Gastroesophageal sphincter (tissue), 3 donors: Measurements from ENCODE around the gene MARS1.

Experiments
- CTCF ChIP-seq, 4 experiments: fragments of 200-600 bp in 2 of 4; fragments of 450-650 bp in 2 of 4; sonication (generic) in 1 of 4; IDR thresholded peaks; one replicate each; pipeline ENCODE4 v1.5.1; 2017 to 2019; ENCODE audit warnings: antibody characterized with exemption in 4 of 4, mild to moderate bottlenecking in 2 of 4, moderate library complexity in 2 of 4
- POLR2A ChIP-seq, 2 donors: fragments of 450-650 bp; IDR thresholded peaks; one replicate each; pipeline ENCODE4 v1.6.1; 2017; ENCODE audit warnings: antibody characterized with exemption in 2 of 2, mild to moderate bottlenecking in 2 of 2, moderate library complexity in 1 of 2

- TF ChIP-seq CTCF (IDR thresholded peaks at IDR 0.05) = no peak
- TF ChIP-seq POLR2A (IDR thresholded peaks at IDR 0.05) = no peak
Observed at GRCh38 chr12:57517187-57517586, 29.3 kb downstream of the MARS1 start.
